G401.6 (cell line): ENCODE measurements around the gene PGP.

ENCODE experiments used
- FAIRE-seq: peaks from 2 replicates; lab custom pipeline; 2012; peaks lifted over from hg19 to GRCh38; lab: Jason Lieb, UNC

PGP gene

DNA sequence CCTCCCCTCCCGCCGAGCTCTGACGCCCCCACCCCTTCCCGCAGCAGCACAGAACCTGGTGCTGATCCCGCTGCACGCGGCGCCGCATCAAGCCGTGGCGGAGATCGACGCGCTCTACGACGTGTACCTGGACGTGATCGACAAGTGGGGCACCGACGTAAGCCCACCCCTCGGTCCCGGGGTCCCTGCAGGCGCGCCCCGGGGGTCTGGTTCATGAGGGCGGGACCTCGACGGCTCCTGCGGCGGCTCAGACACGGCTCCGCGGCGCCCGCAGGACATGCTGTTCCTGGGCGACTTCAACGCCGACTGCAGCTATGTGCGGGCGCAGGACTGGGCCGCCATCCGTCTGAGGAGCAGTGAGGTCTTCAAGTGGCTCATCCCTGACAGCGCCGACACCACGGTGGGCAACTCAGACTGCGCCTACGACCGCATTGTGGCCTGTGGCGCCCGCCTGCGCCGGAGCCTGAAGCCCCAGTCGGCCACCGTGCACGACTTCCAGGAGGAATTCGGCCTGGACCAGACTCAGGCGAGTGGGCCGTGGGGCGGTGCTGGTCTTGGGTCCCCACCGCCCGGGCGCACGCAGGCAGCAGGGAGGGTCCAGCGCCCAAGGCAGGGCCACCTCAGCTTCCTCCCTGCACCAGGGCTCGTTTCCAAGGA is 23.0 kb upstream of the PGP start:
- no peak for FAIRE-seq

DNA sequence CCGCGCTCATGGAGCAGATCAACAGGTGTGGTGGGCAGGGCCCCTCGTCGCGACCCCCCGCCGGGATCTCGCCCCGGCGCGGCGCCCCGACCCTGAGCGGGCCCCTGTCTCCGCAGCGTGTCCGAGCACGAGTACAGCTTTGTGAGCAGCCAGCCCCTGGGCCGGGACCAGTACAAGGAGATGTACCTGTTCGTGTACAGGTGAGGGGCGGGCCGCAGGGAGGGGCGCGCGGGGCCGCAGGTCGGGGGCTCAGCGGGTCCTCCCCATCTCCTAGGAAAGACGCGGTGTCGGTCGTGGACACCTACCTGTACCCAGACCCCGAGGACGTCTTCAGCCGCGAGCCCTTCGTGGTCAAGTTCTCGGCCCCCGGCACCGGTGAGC is 22.5 kb upstream of the PGP start:
- no peak for FAIRE-seq

DNA sequence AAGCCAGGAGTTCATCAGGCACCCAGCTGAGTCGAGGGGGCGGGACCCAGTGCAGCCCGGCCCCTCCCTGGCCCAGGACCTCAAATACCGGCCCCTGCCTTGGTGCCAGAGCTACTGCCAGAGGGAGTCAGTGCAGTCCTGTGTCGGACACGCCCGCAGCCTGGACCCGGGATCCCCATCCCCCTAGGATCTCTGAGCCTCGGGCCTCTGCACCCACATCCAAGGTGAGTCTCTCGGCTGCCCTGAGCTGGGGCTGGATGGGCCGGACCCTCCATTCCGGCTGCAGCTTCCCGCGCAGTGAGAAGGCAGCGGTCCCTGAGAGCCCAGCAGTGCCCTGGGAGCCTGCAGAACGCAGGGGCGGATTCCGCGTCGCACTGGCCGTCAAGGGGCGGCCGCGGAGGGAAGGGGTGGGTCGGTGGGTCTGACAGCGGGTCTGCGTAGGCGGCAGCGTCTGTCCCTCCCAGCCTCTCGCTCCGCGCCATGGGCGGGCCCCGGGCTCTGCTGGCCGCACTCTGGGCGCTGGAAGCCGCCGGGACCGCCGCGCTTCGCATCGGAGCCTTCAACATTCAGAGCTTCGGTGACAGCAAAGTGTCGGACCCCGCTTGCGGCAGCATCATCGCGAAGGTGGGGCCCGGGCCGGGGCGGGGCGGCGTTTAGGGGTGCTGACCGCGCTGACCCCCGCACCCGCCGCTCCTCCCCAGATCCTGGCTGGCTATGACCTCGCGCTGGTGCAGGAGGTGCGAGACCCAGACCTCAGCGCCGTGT is 21.9 kb upstream of the PGP start, which contains the start of gene DNASE1L2:
TSS of gene DNASE1L2 (plus strand) at position 108 of the 765 bp plus-strand sequence. CDS start at position 481, 373 bp downstream.
- FAIRE-seq, result no peak

GRCh38 chr16:2235695-2236336 is 21.2 kb upstream of the PGP start:
- FAIRE-seq, result no peak

GRCh38 chr16:2235234-2235651 is 20.6 kb upstream of the PGP start:
- FAIRE-seq, result no peak

GRCh38 chr16:2234813-2235170 is 20.2 kb upstream of the PGP start:
- FAIRE-seq, result no peak

GRCh38 chr16:2233872-2234812 is 19.5 kb upstream of the PGP start:
- FAIRE-seq, result no peak

GRCh38 chr16:2233046-2233775 is 18.6 kb upstream of the PGP start:
- FAIRE-seq, result no peak

- no peak for FAIRE-seq
Observed at GRCh38 chr16:2232094-2232990, 17.7 kb upstream of the PGP start.

GRCh38 chr16:2231016-2231931 is 16.6 kb upstream of the PGP start:
- no peak for FAIRE-seq

DNA sequence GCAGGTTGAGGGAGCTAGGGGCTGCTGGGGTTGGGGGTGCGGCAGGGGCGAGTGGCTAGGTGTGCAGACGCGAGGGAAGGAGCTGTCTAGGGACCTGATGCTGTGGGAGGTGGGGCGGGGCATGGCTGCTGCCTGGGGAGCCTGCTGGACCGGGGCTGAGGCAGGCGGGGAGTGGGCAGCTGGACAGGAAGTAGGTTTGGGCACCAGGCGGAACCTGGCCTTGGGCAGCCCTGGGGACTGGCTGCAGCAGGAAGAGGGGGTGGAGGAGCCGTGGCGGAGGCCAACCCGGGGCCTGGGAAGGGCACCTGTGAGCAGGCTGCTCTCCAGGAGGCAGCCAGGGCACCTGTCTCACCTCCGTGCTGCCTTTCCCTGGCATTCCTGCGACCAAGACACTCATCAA is 15.7 kb upstream of the PGP start:
- no peak for FAIRE-seq

DNA sequence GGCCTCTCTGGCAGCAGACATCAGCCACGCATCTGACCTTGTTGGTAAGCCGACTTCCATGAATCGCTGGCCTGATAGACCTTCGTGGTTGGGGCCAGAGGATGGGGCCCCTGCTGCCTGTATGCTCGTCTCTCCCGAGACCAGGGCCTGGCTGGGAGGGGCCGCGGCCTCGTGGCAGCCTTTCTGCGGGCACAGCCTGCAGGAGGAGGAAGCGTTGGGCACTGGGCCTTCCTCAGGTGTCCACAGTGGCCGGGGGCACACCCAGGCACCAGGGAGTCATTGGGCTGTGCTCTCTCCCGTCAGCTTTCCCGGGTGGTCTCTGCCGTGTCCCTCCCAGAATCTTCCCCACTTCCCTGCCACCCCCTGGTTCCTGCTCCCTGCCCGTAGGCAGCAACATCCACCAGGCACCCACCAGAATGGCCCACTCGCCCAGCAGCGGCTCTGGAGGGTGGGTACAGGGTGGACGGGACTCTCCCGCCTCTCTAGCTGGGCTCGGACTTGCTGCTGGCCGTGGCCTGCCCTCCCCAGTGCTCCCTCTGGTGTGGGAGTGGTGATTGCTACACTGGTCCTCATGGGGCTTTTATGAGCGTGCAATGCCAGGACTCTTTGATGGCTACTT is 15.1 kb upstream of the PGP start:
- no peak for FAIRE-seq

DNA sequence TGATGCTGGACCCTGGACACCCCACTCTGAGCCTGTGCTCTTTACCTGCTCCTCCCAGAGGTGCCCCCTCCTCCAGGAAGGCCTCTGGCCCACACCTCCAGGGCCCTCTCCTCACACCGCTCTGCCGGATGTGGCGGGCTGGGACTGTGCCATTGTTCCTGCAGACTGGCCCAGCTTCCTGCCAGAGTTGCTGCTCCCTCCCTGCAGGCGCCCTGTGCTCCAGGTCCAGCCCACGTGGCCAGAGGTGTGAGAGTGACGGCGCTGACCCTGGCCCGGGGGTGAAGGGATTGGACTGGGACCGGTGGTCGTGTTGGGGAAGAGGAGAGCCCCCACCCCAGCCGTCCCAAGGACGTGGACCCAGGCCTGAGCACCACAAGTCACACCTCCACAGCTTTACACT is 14.5 kb upstream of the PGP start:
- FAIRE-seq, result no peak

DNA sequence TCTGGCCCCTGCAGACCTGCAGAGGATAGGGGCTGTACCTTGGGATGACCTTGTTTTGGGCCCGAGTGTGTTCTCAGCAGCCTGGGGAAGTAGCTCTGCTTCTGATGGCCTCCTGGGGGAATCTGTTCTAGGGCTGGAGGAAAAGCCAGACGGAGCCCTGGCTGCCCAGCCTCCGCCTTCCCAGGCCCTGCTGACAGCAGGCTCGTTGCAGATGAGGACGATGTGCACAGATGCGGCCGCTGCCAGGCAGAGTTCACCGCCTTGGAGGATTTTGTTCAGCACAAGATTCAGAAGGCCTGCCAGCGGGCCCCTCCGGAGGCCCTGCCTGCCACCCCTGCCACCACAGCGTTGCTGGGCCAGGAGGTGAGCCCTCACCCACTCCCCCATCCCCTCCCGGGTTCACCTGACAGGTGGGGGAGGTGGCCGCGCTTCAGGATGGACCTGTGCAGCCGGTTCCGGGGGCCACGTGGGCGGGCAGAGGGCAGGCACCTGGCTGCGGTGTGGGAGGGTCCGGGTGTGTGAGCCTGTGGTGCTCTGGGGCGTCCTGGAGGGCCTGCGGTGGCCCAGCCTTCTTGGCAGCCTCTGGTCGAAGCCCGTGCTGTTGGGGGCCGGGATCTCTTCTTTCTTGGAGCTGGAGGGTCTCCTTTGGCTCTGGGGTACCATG is 13.7 kb upstream of the PGP start:
- FAIRE-seq, result no peak

DNA sequence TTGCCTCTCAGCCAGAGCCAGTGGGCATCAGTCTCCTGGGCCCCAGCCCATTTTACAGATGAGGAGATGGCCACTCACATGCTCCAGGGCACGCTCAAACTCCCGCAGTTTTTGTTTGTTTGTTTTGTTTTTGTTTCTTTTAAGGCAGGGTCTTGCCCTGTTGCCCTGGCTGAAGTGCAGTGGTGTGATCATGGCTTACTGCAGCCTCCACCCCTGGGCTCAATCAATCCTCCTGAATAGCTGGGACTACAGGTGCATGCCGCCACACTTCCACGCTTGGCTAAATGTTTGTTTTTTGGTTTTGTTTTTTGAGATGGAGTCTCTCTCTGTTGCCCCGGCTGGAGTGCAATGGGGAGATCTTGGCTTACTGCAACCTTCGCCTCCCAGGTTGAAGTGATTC is 12.3 kb upstream of the PGP start:
- no peak for FAIRE-seq

DNA sequence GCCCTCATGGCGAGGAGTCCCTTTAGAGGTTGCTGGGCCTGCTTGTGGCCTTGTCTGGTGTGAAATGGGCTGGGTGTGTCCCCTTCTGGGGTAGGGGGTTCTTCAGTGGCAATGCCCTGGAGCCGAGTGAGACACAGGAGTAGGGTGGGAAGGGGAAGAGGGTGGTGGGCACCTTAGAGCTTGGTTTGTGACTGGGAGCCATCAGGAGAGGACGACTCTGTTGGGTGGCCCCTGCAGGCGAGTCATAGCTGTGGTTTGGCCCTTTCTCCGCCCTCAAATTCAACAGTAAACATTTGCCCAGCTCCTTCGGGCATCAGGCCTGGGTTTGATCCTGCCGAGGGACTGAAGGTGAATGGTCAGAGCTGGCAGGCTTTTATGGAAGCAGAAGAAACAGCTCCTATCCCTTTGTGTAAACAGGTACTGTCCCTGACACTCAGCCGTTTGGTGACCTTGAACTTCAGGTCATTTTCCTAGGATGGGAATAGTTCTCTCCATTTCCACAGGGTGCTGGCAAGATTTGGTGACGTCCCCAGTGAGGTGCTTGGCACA is 11.7 kb upstream of the PGP start:
- FAIRE-seq, result no peak

GRCh38 chr16:2223942-2224486 is 9.4 kb upstream of the PGP start:
- FAIRE-seq, result no peak
